DMS79 treated with DMSO at 0.1 percent for 48 hours (cell line): ENCODE data around the gene OXSR1.
"Not testable (repeated sequence)": the region's sequence is repeated elsewhere in the genome, so short reads cannot be mapped to it uniquely, and the experiment has no call there.

ENCODE experiments used
- DNase-seq: peaks from one replicate; lab custom pipeline; 2025; lab: John Stamatoyannopoulos, UW

Gene OXSR1

GRCh38 chr3:38271553-38271952 is 106.2 kb downstream of the OXSR1 start:
- DNase-seq, result no peak

GRCh38 chr3:38274864-38275649 is 109.7 kb downstream of the OXSR1 start:
- no peak for DNase-seq

- no peak for DNase-seq
Measured at GRCh38 chr3:38275658-38276057, 110.3 kb downstream of the OXSR1 start.

GRCh38 chr3:38276081-38276916 is 111.0 kb downstream of the OXSR1 start:
- no peak for DNase-seq

GRCh38 chr3:38276917-38277630 is 111.7 kb downstream of the OXSR1 start:
- DNase-seq, result no peak

- no peak for DNase-seq
Measured at GRCh38 chr3:38278841-38279240, 113.5 kb downstream of the OXSR1 start.

- no peak for DNase-seq
Measured at GRCh38 chr3:38281895-38282686, 116.8 kb downstream of the OXSR1 start, which contains the start of gene SLC22A14. SLC22A14 (plus strand) TSS chr3:38282294; CDS start chr3:38306027, 23,733 bp downstream.

- no peak for DNase-seq
Measured at GRCh38 chr3:38283810-38284755, 118.7 kb downstream of the OXSR1 start.

GRCh38 chr3:38284756-38285150 is 119.4 kb downstream of the OXSR1 start:
- no peak for DNase-seq

- not testable (repeated sequence) for DNase-seq
Measured at GRCh38 chr3:38289286-38290217, 124.2 kb downstream of the OXSR1 start.

GRCh38 chr3:38297053-38297452 is 131.7 kb downstream of the OXSR1 start:
- not testable (repeated sequence) for DNase-seq

GRCh38 chr3:38297537-38297936 is 132.2 kb downstream of the OXSR1 start:
- no peak for DNase-seq

GRCh38 chr3:38297947-38298711 is 132.8 kb downstream of the OXSR1 start:
- DNase-seq, result no peak
